ENCODE measurements around the gene SUPT5H. TPM values are rescaled to one million over a fixed set of nuclear protein-coding genes. Genes with fewer than 3 reads are reported as not detected.
"Not testable (repeated sequence)": the region's sequence is repeated elsewhere in the genome, so short reads cannot be mapped to it uniquely, and the experiment has no call there.

The SUPT5H gene
- total RNA-seq, 2 donors from 2014 or later = 81.7 to 95.1 TPM

- H3K27me3 ChIP-seq = no peaks in the 10 kb centered on the region
- H3K27ac ChIP-seq = peak overlapping the region in 1 of 2 donors; percentile 86
- no peaks in the 10 kb centered on the region for H3K36me3 ChIP-seq
- DNase-seq (ENCODE audit: low spot score) = no peak
- H3K4me1 ChIP-seq = peaks cover 0 to 36% of the 10 kb centered on the region in 2 donors
- no peaks in the 10 kb centered on the region for H3K9me3 ChIP-seq
- no peak for TF ChIP-seq CTCF (IDR thresholded peaks at IDR 0.05)
- H3K4me3 ChIP-seq = peak overlapping the region; percentile 73 to 94
Observed at GRCh38 chr19:39446365-39447084, 1.1 kb downstream of the SUPT5H start.

DNA sequence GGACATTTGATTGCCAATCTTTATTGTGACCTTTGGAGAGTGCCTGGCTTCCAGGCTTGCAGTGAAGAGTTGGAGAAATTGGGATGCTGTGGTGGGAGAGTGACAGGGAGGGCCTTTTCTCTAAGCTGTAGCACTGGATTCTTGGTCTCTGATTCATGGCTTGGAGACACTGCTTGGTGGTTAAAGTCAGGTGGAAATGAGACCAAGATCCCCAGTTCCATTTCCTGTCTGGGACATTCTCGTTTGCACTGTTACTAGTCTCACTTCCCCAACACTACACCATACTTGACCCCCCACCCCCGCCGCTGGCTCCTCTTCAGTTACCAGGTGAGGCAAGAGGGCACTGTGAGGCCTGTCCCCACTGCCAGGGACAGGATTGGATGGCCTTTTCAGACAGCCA, 2.9 kb downstream of the SUPT5H start:
- Histone ChIP-seq H3K36me3 (peaks cover under 1% of the 10 kb centered on the region), H3K4me3 (no peak overlapping the region), H3K9me3 (no peaks in the 10 kb centered on the region), H3K27me3 (no peaks in the 10 kb centered on the region), H3K27ac (no peak overlapping the region), H3K4me1 (peaks cover 0 to 36% of the 10 kb centered on the region in 2 donors)
- DNase-seq (ENCODE audit: low spot score) = no peak
- TF ChIP-seq CTCF (IDR thresholded peaks at IDR 0.05) = no peak

- TF ChIP-seq CTCF (IDR thresholded peaks at IDR 0.05) = no peak
- H3K27me3 ChIP-seq = no peaks in the 10 kb centered on the region
- H3K4me1 ChIP-seq = peaks cover 0 to 35% of the 10 kb centered on the region in 2 donors
- H3K36me3 ChIP-seq = peaks cover 10% of the 10 kb centered on the region
- H3K9me3 ChIP-seq = no peaks in the 10 kb centered on the region
- H3K27ac ChIP-seq = no peak overlapping the region
- no peak for DNase-seq (ENCODE audit: low spot score)
- H3K4me3 ChIP-seq = no peak overlapping the region
Observed at GRCh38 chr19:39449116-39449797, 3.9 kb downstream of the SUPT5H start.

DNA sequence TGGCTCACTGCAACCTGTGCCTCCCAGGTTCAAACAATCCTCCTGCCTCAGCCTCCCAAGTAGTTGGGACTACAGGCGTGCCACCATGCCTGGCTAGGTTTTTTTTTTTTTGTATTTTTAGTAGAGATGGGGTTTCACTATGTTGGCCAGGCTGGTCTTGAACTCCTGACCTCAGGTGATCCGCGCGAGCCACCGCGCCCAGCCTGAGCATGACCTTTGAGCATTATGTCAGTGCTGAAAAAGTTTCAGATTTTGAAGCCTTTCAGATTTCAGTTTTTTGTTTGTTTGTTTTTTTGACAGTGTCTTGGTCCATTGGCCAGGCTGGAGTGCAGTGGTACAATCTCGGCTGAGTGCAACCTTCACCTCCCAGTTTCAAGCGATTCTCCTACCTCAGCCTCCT, 5.9 kb downstream of the SUPT5H start:
- H3K9me3 ChIP-seq; DNase-seq (ENCODE audit: low spot score); H3K4me3 ChIP-seq; H3K27ac ChIP-seq; H3K27me3 ChIP-seq: not testable (repeated sequence)
- H3K36me3 ChIP-seq = peaks cover 19% of the 10 kb centered on the region
- peaks cover 0 to 27% of the 10 kb centered on the region in 2 donors for H3K4me1 ChIP-seq

- Histone ChIP-seq H3K4me3 (no peak overlapping the region), H3K27me3 (no peaks in the 10 kb centered on the region), H3K4me1 (no peaks in the 10 kb centered on the region), H3K9me3 (no peaks in the 10 kb centered on the region), H3K27ac (no peak overlapping the region), H3K36me3 (peaks cover 76% of the 10 kb centered on the region)
- no peak for TF ChIP-seq CTCF (IDR thresholded peaks at IDR 0.05)
- no peak for DNase-seq (ENCODE audit: low spot score)
Observed at GRCh38 chr19:39463403-39463802, 18.0 kb downstream of the SUPT5H start.

DNA sequence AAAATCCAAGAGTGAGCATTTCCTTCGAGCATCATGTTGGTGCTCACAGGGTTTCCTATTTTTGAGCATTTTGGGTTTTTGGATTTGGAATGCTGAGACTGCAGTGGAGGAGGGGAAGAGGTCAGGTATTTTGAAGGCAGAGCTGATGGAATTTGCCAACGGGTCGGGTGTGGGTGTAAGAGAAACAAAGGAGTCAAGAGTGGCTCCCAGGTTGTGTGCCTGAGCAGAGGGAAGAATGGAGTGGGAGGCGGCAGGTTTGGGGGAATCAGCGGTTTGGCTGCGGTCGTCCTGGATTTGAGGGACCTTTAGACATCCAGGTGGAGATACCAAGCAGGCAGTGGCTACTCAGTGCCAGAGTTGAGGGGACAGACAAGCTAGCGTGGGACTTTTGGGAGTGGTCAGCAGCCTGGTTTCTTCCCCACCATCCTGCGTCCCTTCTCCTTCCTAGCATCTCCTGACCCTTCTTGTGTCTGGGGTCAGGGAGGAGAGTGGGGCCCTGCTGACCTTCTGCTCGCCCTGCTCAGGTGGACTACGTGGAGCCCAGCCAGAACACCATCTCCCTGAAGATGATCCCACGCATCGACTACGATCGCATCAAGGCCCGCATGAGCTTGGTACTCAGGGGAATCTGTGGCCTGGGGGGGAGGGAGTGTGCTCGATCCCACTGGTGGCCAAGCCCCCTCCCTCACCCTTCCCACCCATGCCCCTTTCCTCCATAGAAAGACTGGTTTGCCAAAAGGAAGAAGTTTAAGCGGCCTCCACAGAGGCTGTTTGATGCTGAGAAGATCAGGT, 20.8 kb downstream of the SUPT5H start:
- Histone ChIP-seq H3K36me3 (peaks cover 76% of the 10 kb centered on the region), H3K27ac (no peak overlapping the region), H3K27me3 (no peaks in the 10 kb centered on the region), H3K9me3 (no peaks in the 10 kb centered on the region), H3K4me3 (no peak overlapping the region), H3K4me1 (no peaks in the 10 kb centered on the region)
- no peak for DNase-seq (ENCODE audit: low spot score)
- no peak for TF ChIP-seq CTCF (IDR thresholded peaks at IDR 0.05)

Data from right atrium auricular region (tissue), 2 donors.